GM18520 (cell line): ENCODE results near the gene LRRC4C.

ENCODE experiments used
- ATAC-seq: cut with Tn5 transposase; IDR thresholded peaks from one replicate; pipeline ENCODE4 v1.9.1; 2021; ENCODE audit not compliant: unreplicated experiment

LRRC4C gene

DNA sequence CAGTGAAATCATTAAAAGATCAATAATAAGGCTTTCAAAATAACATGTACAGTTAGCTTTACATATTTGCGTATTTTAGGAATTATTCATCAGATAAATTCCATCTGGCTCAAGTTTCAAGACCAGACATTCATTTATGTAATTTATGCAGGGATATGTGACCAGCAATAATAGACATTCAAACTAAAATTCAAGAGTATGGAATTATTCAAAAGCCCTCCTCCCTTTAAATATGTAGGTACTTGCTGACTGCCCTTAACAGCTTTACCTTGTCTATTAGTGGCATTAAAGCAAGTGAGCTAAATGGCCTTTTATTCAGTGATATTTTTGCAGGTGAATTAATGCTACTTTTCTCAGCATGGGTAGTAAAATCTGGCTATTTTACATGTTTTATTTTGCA is 126.1 kb downstream of the LRRC4C start:
- no peak for ATAC-seq

DNA sequence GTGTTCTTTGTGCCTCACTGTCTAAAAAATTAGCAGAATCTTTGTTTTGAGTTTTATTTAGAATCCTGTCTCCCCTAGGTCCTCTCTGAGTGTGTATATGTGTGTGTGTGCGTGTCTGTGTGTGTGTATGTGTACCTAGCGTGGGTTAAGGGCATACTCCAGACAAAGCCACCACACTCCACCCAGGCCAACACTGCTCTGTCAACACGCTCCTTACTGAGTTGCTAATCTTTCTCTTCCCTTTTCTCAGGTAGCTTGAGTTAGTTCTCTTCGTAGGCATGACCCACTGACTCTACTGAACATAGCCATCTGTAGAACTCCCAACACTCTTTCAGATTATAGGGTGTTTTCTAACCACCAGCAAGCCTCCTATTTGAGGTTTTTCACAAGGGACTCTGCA is 131.1 kb downstream of the LRRC4C start:
- ATAC-seq: no peak

DNA sequence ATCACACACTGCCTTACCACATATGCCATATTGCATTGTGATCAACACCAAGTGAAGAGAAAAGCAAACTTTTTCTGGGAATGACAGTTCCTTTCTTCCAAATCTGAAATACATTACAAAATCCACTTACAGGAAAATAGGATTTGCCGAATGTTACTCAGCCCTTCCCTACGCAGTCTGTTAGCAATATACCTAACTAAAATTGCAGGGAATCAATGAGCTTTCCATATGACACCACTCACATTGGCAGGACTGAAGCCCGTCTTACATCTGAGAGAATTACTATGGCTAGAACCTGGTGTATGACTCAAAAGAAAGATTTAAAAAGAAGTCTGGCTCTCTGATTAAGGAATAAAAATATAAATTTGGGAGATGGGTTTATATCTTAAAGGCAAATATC is 136.0 kb downstream of the LRRC4C start:
- ATAC-seq: no peak

GRCh38 chr11:41320653-41321052 is 138.8 kb downstream of the LRRC4C start:
- no peak for ATAC-seq

DNA sequence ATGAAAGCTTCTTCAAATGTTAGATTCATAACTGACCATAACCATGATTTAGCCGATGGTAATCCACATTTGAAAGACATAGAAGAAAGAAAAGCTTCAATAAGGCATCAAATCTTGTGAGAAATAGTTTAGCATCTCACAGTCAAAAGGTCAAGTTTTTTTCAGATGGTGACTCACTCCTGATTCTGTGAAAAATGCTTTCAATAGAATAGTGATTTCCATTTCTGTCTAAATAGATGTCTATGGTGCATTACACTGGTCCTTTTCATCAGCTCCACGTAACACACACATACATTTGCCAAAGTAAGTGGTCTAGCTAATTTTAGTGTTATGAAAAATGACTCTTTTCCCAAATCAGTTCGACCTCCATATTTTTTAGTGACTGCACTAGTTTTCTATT is 139.2 kb downstream of the LRRC4C start:
- ATAC-seq: no peak

DNA sequence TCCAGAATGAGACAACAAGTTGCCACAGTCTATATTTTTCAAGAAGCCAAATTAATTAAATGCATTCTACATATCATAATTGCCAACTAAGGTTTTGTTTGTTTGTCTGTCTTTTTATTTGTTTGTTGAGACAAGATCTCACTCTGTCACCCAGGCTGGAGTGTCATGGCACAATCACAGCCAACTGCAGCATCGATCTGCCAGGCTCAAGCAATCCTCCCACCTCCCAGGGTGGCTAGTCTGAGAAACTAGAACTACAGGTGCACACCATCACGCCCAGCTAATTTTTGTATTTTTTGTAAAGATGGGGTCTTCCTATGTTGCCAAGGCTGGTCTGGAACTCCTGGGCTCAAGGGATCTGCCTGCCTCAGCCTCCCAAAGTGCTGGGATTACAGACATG is 140.0 kb downstream of the LRRC4C start:
- no peak for ATAC-seq

DNA sequence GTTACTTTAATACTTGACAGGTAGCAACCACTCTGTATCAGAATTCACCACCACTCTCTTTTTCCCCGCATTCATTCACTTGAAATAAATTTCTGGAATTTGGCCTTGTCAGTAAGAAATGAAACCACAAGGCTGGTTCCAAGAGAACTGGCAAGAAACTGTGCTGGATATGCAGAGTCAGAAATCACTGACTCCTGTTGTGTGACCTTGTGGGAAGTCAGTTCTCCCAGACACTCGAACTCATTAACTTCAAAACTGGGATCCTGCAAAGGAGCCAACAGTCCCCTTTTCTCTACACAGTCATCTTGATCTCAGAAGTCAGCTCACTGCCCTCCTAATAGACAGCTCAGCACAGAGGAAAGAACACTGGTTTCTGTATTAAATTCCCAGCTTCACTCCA is 142.7 kb downstream of the LRRC4C start:
- ATAC-seq: no peak

DNA sequence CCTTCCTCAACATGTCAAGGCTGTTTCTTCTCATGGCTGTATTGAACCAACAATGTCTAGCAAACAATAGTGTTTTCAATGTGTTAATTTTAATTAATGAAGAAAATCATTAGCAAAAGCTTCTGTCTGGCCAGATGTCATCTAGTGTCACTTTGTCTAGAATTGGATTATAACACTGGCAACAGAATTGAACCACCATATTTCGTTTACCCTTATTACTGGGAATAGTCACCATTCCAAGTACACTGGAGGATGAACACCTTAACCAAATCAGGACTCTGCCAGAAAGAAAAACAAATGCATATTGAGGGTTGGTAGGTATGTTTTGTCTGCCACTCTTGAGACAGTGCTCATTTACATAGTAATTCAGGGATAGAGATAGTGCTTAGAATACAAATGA is 146.2 kb downstream of the LRRC4C start:
- ATAC-seq: no peak

GRCh38 chr11:41309716-41310115 is 149.7 kb downstream of the LRRC4C start:
- peak; percentile 4 for ATAC-seq

- ATAC-seq: peak; percentile 88
Measured at GRCh38 chr11:41309111-41309522, 150.3 kb downstream of the LRRC4C start.

DNA sequence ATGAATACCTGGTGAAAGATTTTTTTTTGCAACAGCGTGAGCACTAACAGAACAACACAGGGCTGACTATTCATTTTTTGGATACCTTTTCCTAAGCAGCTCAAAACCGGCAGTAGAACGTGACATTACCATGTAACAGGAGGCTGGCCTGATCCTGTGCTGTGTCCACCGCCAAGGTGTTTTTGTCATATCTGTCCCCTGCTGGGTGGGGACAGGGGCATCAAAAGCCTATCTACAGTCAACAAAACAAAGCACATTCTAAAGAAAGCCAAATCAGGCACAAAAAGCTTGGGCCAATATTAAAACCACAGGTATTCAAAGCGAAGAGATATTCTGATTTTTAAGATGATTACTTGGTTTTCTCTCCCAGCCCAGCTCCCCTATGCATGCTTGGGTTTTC is 151.2 kb downstream of the LRRC4C start:
- no peak for ATAC-seq

GRCh38 chr11:41307296-41308080 is 152.0 kb downstream of the LRRC4C start:
- ATAC-seq: no peak

- ATAC-seq: peak; percentile 33
Measured at GRCh38 chr11:41306431-41306830, 153.0 kb downstream of the LRRC4C start.

- ATAC-seq: no peak
Measured at GRCh38 chr11:41301023-41301422, 158.4 kb downstream of the LRRC4C start.

- ATAC-seq: peak; percentile 65
Measured at GRCh38 chr11:41289408-41289807, 170.0 kb downstream of the LRRC4C start.

GRCh38 chr11:41286751-41287150 is 172.7 kb downstream of the LRRC4C start:
- no peak for ATAC-seq

DNA sequence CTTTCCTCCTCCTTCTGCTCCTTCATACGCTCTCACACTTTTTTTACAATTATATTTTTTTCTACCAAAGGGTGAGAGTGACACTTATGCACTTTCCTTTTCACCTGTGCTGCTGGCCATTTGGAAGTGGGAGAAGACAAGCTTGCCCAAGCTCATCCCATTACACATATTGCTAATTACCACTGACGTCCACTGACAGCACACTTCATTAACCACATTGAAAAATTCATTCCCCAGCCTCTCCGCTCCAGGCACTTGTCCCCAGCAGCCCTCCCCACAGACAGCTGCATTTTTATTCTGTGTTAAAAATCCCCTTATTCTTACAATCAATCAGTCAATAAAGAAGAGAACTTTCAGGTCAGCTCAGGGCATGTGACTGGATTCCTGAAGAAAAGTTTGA is 175.1 kb downstream of the LRRC4C start:
- ATAC-seq: no peak

DNA sequence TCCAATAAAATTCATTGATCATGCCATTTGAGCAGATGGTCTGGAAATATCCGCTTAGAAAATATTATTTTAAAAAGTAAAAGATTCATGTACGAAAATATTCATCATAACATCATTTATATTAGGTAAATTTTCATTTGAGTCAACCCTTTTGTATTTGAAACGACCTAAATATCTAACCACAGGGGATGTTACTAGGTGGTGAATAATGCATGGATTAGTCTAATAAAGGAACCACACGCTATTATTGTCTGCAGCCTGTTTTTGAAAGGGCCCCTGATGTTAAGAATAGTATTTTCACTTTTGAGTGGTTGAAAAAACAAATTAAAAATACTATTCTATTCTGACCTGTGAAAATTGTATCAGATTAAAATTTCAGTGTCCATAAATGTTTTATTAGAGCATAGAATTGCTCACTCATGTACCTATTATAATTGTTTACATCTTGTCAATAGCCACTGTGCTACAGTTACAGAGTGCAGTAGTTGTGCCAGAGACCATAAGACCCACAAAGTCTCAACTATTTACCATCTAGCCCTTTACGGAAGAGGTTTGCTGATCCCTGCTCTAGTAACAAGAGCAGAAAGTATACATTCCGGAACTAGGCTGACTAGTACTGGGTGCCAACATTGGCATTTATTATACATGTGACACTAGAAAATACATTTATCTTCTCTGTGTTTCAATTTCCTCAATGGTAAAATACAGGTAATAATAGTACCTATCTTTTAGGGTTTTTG is 176.1 kb downstream of the LRRC4C start:
- ATAC-seq: no peak

DNA sequence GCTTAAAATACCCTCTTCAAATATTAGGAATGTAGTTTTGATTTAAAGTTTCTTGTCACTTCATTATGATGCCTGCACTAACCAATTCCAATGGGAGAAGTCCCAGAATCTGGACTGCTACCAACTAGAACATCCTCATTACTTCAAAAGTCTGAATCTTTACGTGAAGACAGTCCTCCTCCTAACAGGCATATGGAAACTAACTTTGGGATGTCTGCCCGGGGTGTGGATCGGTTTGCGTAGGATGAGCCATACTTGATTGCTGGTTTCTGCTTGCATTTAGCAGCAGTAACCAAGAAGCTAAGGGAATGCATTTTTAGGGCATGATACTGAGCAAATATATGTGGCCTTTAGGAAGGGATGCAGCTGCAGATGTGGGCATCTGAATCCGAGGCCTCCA is 177.1 kb downstream of the LRRC4C start:
- ATAC-seq: no peak

- no peak for ATAC-seq
Measured at GRCh38 chr11:41281131-41281742, 178.2 kb downstream of the LRRC4C start.

GRCh38 chr11:41274831-41275230 is 184.6 kb downstream of the LRRC4C start:
- ATAC-seq: no peak

DNA sequence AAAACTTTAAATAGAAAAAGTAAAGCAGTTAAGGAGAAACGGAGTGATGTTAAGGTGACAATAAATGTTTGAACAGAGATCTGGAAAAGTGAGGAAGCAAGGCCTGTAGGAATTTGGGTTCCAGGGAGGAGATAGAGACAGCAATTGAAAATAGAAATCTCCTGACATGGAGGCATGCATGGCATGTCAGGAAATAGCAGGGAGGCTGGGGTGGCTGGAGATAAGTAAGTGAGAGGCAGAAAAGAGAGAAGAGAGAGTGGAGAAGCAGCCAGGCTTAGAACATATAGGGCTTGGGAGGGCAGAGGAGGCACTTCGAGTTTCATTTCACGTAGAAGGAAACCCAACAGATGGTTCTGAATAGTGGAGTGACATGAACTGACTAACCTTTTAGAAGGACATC is 185.5 kb downstream of the LRRC4C start:
- ATAC-seq: no peak
